Mesenchymal stem cell (in vitro differentiated cells and primary cell): ENCODE data around the gene FSCN2.

ENCODE experiments used
- DNase-seq: peaks from one replicate; pipeline ENCODE4 v3.0.0-alpha.2; 2013
- H2AFZ ChIP-seq: one replicate; pipeline ENCODE4 v1.6.1; 2013; ENCODE audit warnings: low read depth, mild to moderate bottlenecking, control low read depth, inconsistent platforms, low read length, moderate library complexity
- H2AK5ac ChIP-seq: 2 replicates; pipeline ENCODE4 v1.6.1; 2013; ENCODE audit warnings: low read length, moderate library complexity, mild to moderate bottlenecking, inconsistent platforms; ENCODE audit not compliant: severe bottlenecking
- H2BK120ac ChIP-seq: one replicate; pipeline ENCODE4 v1.6.1; 2013; ENCODE audit warnings: low read depth, mild to moderate bottlenecking, inconsistent platforms, low read length, moderate library complexity
- H2BK12ac ChIP-seq, 2 experiments: one replicate each; pipeline ENCODE4 v1.6.1; 2013; ENCODE audit warnings: inconsistent platforms in 2 of 2, low read length in 2 of 2, mild to moderate bottlenecking in 2 of 2, moderate library complexity in 2 of 2, control low read depth in 1 of 2
- H2BK15ac ChIP-seq: one replicate; pipeline ENCODE4 v1.6.1; 2013; ENCODE audit warnings: mild to moderate bottlenecking, low read depth, inconsistent platforms; ENCODE audit not compliant: poor library complexity, severe bottlenecking
- H2BK5ac ChIP-seq: 2 replicates; pipeline ENCODE4 v1.6.1; 2013; ENCODE audit warnings: low read depth, mild to moderate bottlenecking, low read length, control low read depth, inconsistent platforms; ENCODE audit not compliant: poor library complexity, severe bottlenecking
- H3K14ac ChIP-seq, 2 experiments: one replicate each; pipeline ENCODE4 v1.6.1; 2013; ENCODE audit warnings: inconsistent platforms in 2 of 2, low read length in 2 of 2, control low read depth in 1 of 2, mild to moderate bottlenecking in 1 of 2, moderate library complexity in 1 of 2
- H3K18ac ChIP-seq, 2 experiments: one replicate each; pipeline ENCODE4 v1.6.1; 2013; ENCODE audit warnings: inconsistent platforms in 2 of 2, low read length in 2 of 2, control low read depth in 1 of 2, low read depth in 1 of 2, mild to moderate bottlenecking in 1 of 2
- H3K23ac ChIP-seq, 2 experiments: one replicate each; pipeline ENCODE4 v1.6.1; 2013; ENCODE audit warnings: inconsistent platforms in 2 of 2, low read length in 2 of 2, mild to moderate bottlenecking in 2 of 2, moderate library complexity in 2 of 2, control low read depth in 1 of 2
- H3K27ac ChIP-seq: 2 replicates; pipeline ENCODE4 v1.5.1; 2013; ENCODE audit warnings: mild to moderate bottlenecking, moderate library complexity, low read length, control low read depth, inconsistent platforms; ENCODE audit not compliant: poor library complexity, severe bottlenecking
- H3K27me3 ChIP-seq, 2 experiments: 2 replicates each; pipeline versions ENCODE4 v1.6.1 to v1.7.0; 2013; ENCODE audit warnings: low read length in 2 of 2, mild to moderate bottlenecking in 2 of 2, moderate library complexity in 2 of 2, control low read depth in 1 of 2, inconsistent platforms in 1 of 2; ENCODE audit not compliant: control insufficient read depth in 1 of 2, insufficient read depth in 1 of 2
- H3K36me3 ChIP-seq, 2 experiments: 2 replicates each; pipeline versions ENCODE4 v1.6.1 to v1.7.0; 2013; ENCODE audit warnings: low read length in 2 of 2, control low read depth in 1 of 2, inconsistent platforms in 1 of 2, low read depth in 1 of 2, mild to moderate bottlenecking in 1 of 2; ENCODE audit not compliant: insufficient read depth in 2 of 2, control insufficient read depth in 1 of 2
- H3K4ac ChIP-seq, 2 experiments: one replicate each; pipeline ENCODE4 v1.6.1; 2013; ENCODE audit warnings: inconsistent platforms in 2 of 2, low read length in 2 of 2, mild to moderate bottlenecking in 2 of 2, moderate library complexity in 2 of 2, control low read depth in 1 of 2, low read depth in 1 of 2
- H3K4me1 ChIP-seq: 2 replicates; pipeline ENCODE4 v1.6.1; 2013; ENCODE audit warnings: low read depth, low read length, control low read depth; ENCODE audit not compliant: control insufficient read depth, insufficient read depth
- H3K4me2 ChIP-seq: 2 replicates; pipeline ENCODE4 v1.6.1; 2013; ENCODE audit warnings: low read length, mild to moderate bottlenecking, inconsistent platforms; ENCODE audit not compliant: poor library complexity, severe bottlenecking
- H3K4me3 ChIP-seq, 2 experiments: 2 replicates each; pipeline versions ENCODE4 v1.5.1 to v1.7.0; 2013; ENCODE audit warnings: low read length in 2 of 2, mild to moderate bottlenecking in 2 of 2, control low read depth in 1 of 2, low read depth in 1 of 2; ENCODE audit not compliant: insufficient read depth in 1 of 2
- H3K79me1 ChIP-seq: replicated peaks from 2 replicates; pipeline ENCODE4 v1.6.1; 2013; ENCODE audit warnings: mild to moderate bottlenecking, control low read depth, low read length, inconsistent platforms; ENCODE audit not compliant: poor library complexity, severe bottlenecking
- H3K9ac ChIP-seq: 2 replicates; pipeline ENCODE4 v1.7.0; 2013; ENCODE audit warnings: mild to moderate bottlenecking, low read length, moderate library complexity
- H3K9me3 ChIP-seq: 2 replicates; pipeline ENCODE4 v1.7.0; 2013; ENCODE audit warnings: mild to moderate bottlenecking, low read length; ENCODE audit not compliant: control insufficient read depth
- H4K8ac ChIP-seq: one replicate; pipeline ENCODE4 v1.6.1; 2013; ENCODE audit warnings: inconsistent platforms, mild to moderate bottlenecking, low read length, moderate library complexity
- H4K91ac ChIP-seq: one replicate; pipeline ENCODE4 v1.6.1; 2013; ENCODE audit warnings: mild to moderate bottlenecking, low read length, inconsistent platforms
- WGBS: methylation state at CpG from one replicate; pipeline ENCODE4 v1.1.7; 2013; ENCODE audit warnings: mixed read lengths; 5-methylcytosine and 5-hydroxymethylcytosine counted together

Gene FSCN2

DNA sequence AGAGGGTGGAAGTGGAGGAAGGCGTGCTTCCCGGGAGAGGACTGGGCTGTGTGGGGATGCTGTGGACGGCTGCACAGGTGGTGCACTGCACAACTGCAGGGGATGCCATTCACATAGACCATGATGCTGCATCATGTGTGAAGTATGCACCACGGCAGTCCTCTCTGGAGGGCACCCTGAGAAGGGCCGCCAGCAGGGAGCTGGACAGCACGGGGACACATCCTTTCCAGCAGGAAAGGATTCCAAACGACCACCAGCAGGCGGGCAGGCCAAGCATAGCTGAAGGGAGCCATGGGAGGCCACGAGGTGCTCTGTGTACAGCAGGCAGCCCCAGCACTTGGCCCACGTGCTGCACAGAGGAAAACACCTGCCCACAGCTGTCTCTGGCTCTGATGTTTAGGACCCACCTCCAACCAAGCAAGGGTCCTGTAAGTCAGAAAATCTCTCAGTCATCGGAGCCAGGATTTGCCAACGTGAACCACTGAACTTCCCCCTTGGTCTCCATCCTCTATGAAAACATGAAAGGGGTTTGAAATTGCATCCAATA is 25.6 kb upstream of the FSCN2 start:
- Histone ChIP-seq H2BK120ac (no peak overlapping the region), H3K36me3 (peaks cover 0 to 3% of the 10 kb centered on the region in 2 experiments), H3K18ac (no peak overlapping the region), H3K27ac (no peak overlapping the region), H3K4me1 (peaks cover 16% of the 10 kb centered on the region), H2AFZ (no peak overlapping the region), H4K91ac (no peak overlapping the region), H3K23ac (no peak overlapping the region), H3K4me2 (no peak overlapping the region), H3K9ac (no peak overlapping the region), H2BK5ac (no peak overlapping the region), H2BK15ac (no peak overlapping the region), H3K27me3 (peaks cover 0 to 29% of the 10 kb centered on the region in 2 experiments), H4K8ac (no peak overlapping the region), H2BK12ac (no peak overlapping the region), H3K4me3 (no peak overlapping the region), H3K14ac (no peak overlapping the region), H2AK5ac (no peak overlapping the region), H3K79me1 (no peaks in the 10 kb centered on the region), H3K9me3 (no peaks in the 10 kb centered on the region), H3K4ac (no peak overlapping the region)
- DNase-seq: no peak
- WGBS: 77% methylated on average over 12 of the region's 12 CpGs

DNA sequence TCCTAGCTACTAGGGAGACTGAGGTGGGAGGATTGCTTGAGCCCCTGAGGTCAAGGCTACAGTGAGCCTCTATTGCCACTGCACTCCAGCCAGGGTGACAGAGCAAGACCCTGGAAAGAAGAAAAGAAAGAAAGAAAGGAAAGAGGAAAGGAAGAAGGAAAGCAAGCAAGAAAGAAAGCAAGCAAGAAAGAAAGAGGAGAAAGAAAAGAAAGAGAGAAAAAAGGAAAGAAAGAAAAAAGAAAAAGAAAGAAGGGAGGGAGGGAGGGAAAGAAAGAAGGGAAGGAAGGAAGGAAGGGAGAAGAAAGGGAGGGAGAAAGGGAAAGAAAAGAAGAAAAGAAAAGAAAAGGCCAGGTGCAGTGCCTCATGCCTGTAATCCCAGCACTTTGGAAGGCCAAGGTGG is 24.6 kb upstream of the FSCN2 start:
- no peak overlapping the region for H2BK15ac ChIP-seq
- no peaks in the 10 kb centered on the region for H3K9me3 ChIP-seq
- H4K91ac ChIP-seq: no peak overlapping the region
- H3K4me2 ChIP-seq: no peak overlapping the region
- DNase-seq: no peak
- peaks cover 0 to 23% of the 10 kb centered on the region in 2 experiments for H3K27me3 ChIP-seq
- no peak overlapping the region for H3K4me3 ChIP-seq
- no peak overlapping the region for H2BK5ac ChIP-seq
- H3K18ac ChIP-seq: no peak overlapping the region
- peaks cover 17% of the 10 kb centered on the region for H3K4me1 ChIP-seq
- no peaks in the 10 kb centered on the region for H3K79me1 ChIP-seq
- no peak overlapping the region for H3K27ac ChIP-seq
- H2AK5ac ChIP-seq: no peak overlapping the region
- H3K23ac ChIP-seq: no peak overlapping the region
- no peak overlapping the region for H2BK120ac ChIP-seq
- H2BK12ac ChIP-seq: no peak overlapping the region
- no peak overlapping the region for H3K14ac ChIP-seq
- H2AFZ ChIP-seq: no peak overlapping the region
- peaks cover 2 to 9% of the 10 kb centered on the region in 2 experiments for H3K36me3 ChIP-seq
- no peak overlapping the region for H3K9ac ChIP-seq
- H4K8ac ChIP-seq: no peak overlapping the region
- no peak overlapping the region for H3K4ac ChIP-seq

DNA sequence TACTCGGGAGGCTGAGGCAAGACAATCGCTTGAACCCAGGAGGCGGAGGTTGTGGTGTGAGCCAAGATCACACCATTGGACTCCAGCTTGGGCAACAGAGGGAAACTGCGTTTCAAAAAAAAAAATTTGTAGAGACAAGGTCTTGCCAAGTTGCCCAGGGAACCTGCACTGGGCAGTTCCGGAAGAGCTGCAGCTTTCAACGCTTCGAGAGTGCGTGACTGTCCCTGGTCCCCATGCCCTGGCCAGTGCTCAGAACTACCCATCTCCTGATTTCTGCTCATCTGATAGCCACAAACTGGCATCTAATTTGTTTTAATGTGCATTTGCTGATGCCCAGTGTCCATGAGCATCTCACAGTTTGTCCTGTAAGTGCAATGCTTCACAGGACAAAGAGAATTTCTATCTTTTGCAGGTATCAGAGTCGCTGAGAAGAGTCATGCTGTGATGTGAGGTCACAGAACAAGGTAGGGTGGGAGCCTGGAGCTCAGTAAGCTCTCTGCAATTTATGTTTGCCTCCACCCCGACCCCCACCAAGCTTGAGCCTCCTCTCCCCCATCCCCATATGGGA is 19.5 kb upstream of the FSCN2 start:
- peak overlapping the region; percentile 99 for H3K9ac ChIP-seq
- H3K27ac ChIP-seq: peak overlapping the region; percentile 72
- H3K18ac ChIP-seq: no peak overlapping the region
- peaks cover 35 to 40% of the 10 kb centered on the region in 2 experiments for H3K36me3 ChIP-seq
- no peak overlapping the region for H2BK15ac ChIP-seq
- no peak overlapping the region for H2BK120ac ChIP-seq
- H2AFZ ChIP-seq: no peak overlapping the region
- H3K23ac ChIP-seq: peak overlapping the region in 1 of 2 experiments; percentile 23
- DNase-seq: no peak
- H3K4me3 ChIP-seq: peak overlapping the region; percentile 53 to 97
- no peak overlapping the region for H3K14ac ChIP-seq
- peak overlapping the region; percentile 95 for H3K4me2 ChIP-seq
- H3K4me1 ChIP-seq: peaks cover 4% of the 10 kb centered on the region
- no peaks in the 10 kb centered on the region for H3K9me3 ChIP-seq
- no peak overlapping the region for H2BK12ac ChIP-seq
- H2AK5ac ChIP-seq: no peak overlapping the region
- no peaks in the 10 kb centered on the region for H3K27me3 ChIP-seq
- H3K4ac ChIP-seq: no peak overlapping the region
- 58% methylated on average over 10 of the region's 10 CpGs for WGBS
- H3K79me1 ChIP-seq: no peaks in the 10 kb centered on the region
- H4K8ac ChIP-seq: no peak overlapping the region
- H2BK5ac ChIP-seq: no peak overlapping the region
- H4K91ac ChIP-seq: no peak overlapping the region

DNA sequence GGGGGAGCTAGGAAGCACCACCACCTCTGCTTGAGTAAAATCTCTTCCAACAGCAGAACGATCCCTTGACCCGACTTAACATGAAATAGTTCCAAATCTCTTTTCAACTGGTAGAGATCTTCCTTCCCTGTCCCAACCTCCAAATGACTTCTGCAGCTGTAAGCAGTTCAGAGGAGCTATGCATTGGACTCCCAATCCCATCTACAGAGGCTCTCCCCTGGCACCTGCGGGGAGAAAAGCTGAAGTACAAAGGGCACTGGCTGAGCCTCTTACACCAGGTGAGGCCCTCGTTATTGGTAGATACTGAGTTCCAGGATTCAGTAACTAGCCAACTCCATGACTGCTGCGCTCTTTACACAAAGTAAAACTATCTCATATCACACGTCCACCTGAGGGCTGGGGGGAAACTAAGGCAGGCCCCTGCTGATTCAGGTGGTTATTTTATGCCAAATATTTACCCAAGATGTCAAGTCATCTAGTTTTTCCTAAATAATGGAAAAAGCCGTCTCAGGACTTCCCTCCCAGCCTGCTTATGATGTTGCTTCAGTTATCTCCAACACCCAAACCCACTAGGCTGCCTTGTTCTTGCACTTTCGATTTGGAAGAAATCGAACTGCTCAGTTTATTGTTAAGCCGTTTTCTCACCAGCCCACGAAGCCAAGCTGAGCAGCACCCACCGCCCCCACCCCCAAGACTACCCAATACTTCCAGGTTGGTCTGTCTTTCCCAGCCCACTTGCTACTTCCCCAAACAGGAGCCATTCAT is 18.8 kb upstream of the FSCN2 start:
- WGBS: 44% methylated on average over 12 of the region's 12 CpGs
- no peak overlapping the region for H3K18ac ChIP-seq

More for the DNA sequence above, 18.8 kb upstream of the FSCN2 start:
- Histone ChIP-seq H3K4ac (no peak overlapping the region), H2BK12ac (no peak overlapping the region), H3K27ac (peak overlapping the region; percentile 72), H3K79me1 (no peaks in the 10 kb centered on the region), H3K4me2 (peak overlapping the region; percentile 95), H3K36me3 (peaks cover 35 to 40% of the 10 kb centered on the region in 2 experiments), H2BK5ac (no peak overlapping the region), H2AFZ (no peak overlapping the region), H3K14ac (peak overlapping the region in 1 of 2 experiments; percentile 58), H2BK120ac (no peak overlapping the region), H4K8ac (no peak overlapping the region), H3K4me1 (peaks cover 7% of the 10 kb centered on the region), H3K27me3 (no peaks in the 10 kb centered on the region), H3K9ac (peak overlapping the region; percentile 99), H2BK15ac (no peak overlapping the region), H2AK5ac (no peak overlapping the region), H3K9me3 (no peaks in the 10 kb centered on the region), H3K4me3 (peak overlapping the region; percentile 62 to 97), H4K91ac (no peak overlapping the region), H3K23ac (peak overlapping the region in 1 of 2 experiments; percentile 67)
- DNase-seq: no peak
